ENCODE measurements around the gene RECK. TPM values are rescaled to one million over a fixed set of nuclear protein-coding genes. Genes with fewer than 3 reads are reported as not detected.

RECK gene
- total and polyA plus RNA-seq, 2 donors (not counting 1 experiment from before 2014, with no cell fraction given), result 98.4 to 212 TPM

DNA sequence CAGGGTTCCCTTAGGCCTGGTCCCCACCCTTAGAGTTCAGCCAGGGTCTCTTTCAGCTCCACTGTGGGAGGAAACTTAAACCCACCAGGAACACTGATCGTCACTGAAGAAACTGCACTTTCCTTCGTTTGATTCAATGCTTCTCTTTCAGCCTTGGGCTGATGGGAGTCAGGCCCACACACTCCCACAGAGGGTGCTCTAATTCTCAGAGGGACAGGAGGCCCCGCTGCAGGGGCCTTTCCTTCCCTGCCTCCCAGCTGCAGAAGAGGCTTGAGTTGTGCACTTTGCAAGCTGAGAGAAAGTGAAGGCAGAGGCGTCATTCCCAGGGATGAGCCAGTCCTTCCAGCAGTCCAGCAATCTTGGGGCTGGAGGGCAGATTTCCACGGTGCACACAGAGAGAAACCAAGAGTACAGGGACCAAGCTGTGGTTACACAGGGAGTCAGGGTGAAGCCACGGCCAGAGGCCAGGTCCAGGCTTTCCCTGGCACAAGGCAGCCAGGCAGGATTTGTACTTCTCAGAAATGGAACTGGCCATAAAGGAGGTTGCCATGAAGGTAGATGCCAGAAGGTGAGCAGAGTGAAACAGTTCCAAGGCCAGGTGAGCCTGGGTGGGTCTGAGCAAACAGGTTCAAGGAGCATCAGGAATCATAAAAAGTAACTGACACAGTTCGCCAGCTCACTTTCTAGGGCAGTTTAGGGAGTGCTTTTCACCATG is 89.5 kb downstream of the RECK start:
- no peaks in the 10 kb centered on the region for H3K27me3 ChIP-seq (ENCODE audit: control insufficient read depth, insufficient read depth, low read length)
- no peaks in the 10 kb centered on the region for H3K4me1 ChIP-seq (ENCODE audit: control insufficient read depth, extremely low read depth, insufficient read depth, low read length)
- no peak for DNase-seq (ENCODE audit: low read depth in 2 of 2)
- H3K9me3 ChIP-seq (ENCODE audit: control insufficient read depth, insufficient read depth, low read depth, low read length), result no peaks in the 10 kb centered on the region
- no peaks in the 10 kb centered on the region for H3K79me2 ChIP-seq (ENCODE audit: control insufficient read depth, insufficient read depth, low read length)
- no peak overlapping the region for H3K4me3 ChIP-seq (replicated peaks in 1 of 4; ENCODE audit: control extremely low read depth in 1 of 4, insufficient read depth in 1 of 4, low read depth in 3 of 4, low read length in 4 of 4)
- no peak overlapping the region for H3K9ac ChIP-seq (ENCODE audit: insufficient read depth, low read length)
- H4K20me1 ChIP-seq (ENCODE audit: control insufficient read depth, extremely low read depth, insufficient read depth, low read length), result peaks cover 2% of the 10 kb centered on the region
- H2AFZ ChIP-seq (ENCODE audit: low read length), result no peak overlapping the region
- no peak overlapping the region for H3K4me2 ChIP-seq (ENCODE audit: extremely low read depth, insufficient read depth, low read length)
- H3K27ac ChIP-seq (ENCODE audit: insufficient read depth, low read length), result no peak overlapping the region
- peaks cover 17% of the 10 kb centered on the region for H3K36me3 ChIP-seq (ENCODE audit: control insufficient read depth, insufficient read depth, low read length)
- TF ChIP-seq CTCF (conservative IDR thresholded peaks at IDR 0.05 in 1 of 2, IDR thresholded peaks at IDR 0.05 in 1 of 2; ENCODE audit: low read depth in 1 of 2, low read length in 2 of 2), result no peak
- TF ChIP-seq EZH2 (IDR thresholded peaks at IDR 0.05; ENCODE audit: low read length, missing control alignments), result no peak

GRCh38 chr9:36127652-36128244 is 91.0 kb downstream of the RECK start:
- Histone ChIP-seq H3K4me2 (ENCODE audit: extremely low read depth, insufficient read depth, low read length) (no peak overlapping the region), H3K9me3 (ENCODE audit: control insufficient read depth, insufficient read depth, low read depth, low read length) (no peaks in the 10 kb centered on the region), H3K79me2 (ENCODE audit: control insufficient read depth, insufficient read depth, low read length) (no peaks in the 10 kb centered on the region), H3K27me3 (ENCODE audit: control insufficient read depth, insufficient read depth, low read length) (no peaks in the 10 kb centered on the region), H4K20me1 (ENCODE audit: control insufficient read depth, extremely low read depth, insufficient read depth, low read length) (peaks cover 2% of the 10 kb centered on the region), H2AFZ (ENCODE audit: low read length) (no peak overlapping the region), H3K36me3 (ENCODE audit: control insufficient read depth, insufficient read depth, low read length) (peaks cover 6% of the 10 kb centered on the region), H3K9ac (ENCODE audit: insufficient read depth, low read length) (no peak overlapping the region), H3K4me3 (replicated peaks in 1 of 4; ENCODE audit: control extremely low read depth in 1 of 4, insufficient read depth in 1 of 4, low read depth in 3 of 4, low read length in 4 of 4) (no peak overlapping the region), H3K4me1 (ENCODE audit: control insufficient read depth, extremely low read depth, insufficient read depth, low read length) (no peaks in the 10 kb centered on the region), H3K27ac (ENCODE audit: insufficient read depth, low read length) (no peak overlapping the region)
- TF ChIP-seq EZH2 (IDR thresholded peaks at IDR 0.05; ENCODE audit: low read length, missing control alignments) (no peak), CTCF (conservative IDR thresholded peaks at IDR 0.05 in 1 of 2, IDR thresholded peaks at IDR 0.05 in 1 of 2; ENCODE audit: low read depth in 1 of 2, low read length in 2 of 2) (no peak)
- DNase-seq (ENCODE audit: low read depth in 2 of 2), result no peak

DNA sequence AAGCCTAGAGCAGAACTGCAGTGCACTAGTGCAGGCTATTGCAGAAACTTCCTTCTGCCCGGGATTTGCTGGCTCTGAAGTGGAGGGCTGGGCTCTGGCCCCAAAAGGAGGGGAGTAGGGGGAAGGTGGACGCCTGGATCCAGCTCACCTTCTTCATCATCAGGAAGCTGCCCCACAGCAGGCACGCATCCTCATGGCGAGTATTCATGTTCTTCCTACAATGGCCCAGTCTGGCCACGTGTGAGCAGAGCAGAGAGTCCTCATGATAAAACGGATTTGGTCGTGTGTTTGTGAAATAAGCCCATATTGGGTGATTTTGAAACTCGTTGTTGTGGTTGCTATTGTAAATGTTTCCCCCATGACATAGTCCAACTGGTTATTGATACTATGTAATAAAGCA is 91.6 kb downstream of the RECK start:
- Histone ChIP-seq H3K27ac (ENCODE audit: insufficient read depth, low read length) (no peak overlapping the region), H3K27me3 (ENCODE audit: control insufficient read depth, insufficient read depth, low read length) (no peaks in the 10 kb centered on the region), H3K9me3 (ENCODE audit: control insufficient read depth, insufficient read depth, low read depth, low read length) (no peaks in the 10 kb centered on the region), H2AFZ (ENCODE audit: low read length) (no peak overlapping the region), H3K4me3 (replicated peaks in 1 of 4; ENCODE audit: control extremely low read depth in 1 of 4, insufficient read depth in 1 of 4, low read depth in 3 of 4, low read length in 4 of 4) (no peak overlapping the region), H4K20me1 (ENCODE audit: control insufficient read depth, extremely low read depth, insufficient read depth, low read length) (peaks cover 2% of the 10 kb centered on the region), H3K4me2 (ENCODE audit: extremely low read depth, insufficient read depth, low read length) (no peak overlapping the region), H3K4me1 (ENCODE audit: control insufficient read depth, extremely low read depth, insufficient read depth, low read length) (no peaks in the 10 kb centered on the region), H3K9ac (ENCODE audit: insufficient read depth, low read length) (no peak overlapping the region), H3K36me3 (ENCODE audit: control insufficient read depth, insufficient read depth, low read length) (peaks cover 4% of the 10 kb centered on the region), H3K79me2 (ENCODE audit: control insufficient read depth, insufficient read depth, low read length) (no peaks in the 10 kb centered on the region)
- TF ChIP-seq EZH2 (IDR thresholded peaks at IDR 0.05; ENCODE audit: low read length, missing control alignments) (no peak), CTCF (conservative IDR thresholded peaks at IDR 0.05 in 1 of 2, IDR thresholded peaks at IDR 0.05 in 1 of 2; ENCODE audit: low read depth in 1 of 2, low read length in 2 of 2) (no peak)
- DNase-seq (ENCODE audit: low read depth in 2 of 2), result no peak
